ENCODE measurements around the gene ASMTL.

The ASMTL gene

DNA sequence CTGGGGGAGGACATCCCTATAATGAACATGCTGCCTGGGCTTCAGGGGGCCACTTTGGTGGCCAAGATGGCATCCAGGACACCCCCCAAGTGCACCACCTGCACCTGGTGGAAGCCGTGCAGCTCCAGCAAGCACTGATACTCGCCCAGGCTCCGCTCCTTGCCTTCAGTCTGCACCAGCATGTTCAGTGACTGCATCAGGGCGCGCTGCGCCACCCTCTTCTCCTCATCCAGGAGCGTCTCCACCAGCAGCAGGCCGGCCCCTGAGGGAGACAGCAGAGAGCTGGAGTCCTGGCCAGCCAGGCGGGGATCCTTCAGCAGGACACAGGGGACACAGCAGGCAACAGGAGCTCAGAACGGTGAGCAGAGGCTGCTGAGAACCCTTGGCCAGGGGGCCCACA lies 49.5 kb downstream of the ASMTL start:
- no peak for DNase-seq (ENCODE audit: low spot score)

GRCh38 chrX:1401611-1402430 lies 50.9 kb downstream of the ASMTL start:
- DNase-seq (ENCODE audit: low spot score): no peak

DNA sequence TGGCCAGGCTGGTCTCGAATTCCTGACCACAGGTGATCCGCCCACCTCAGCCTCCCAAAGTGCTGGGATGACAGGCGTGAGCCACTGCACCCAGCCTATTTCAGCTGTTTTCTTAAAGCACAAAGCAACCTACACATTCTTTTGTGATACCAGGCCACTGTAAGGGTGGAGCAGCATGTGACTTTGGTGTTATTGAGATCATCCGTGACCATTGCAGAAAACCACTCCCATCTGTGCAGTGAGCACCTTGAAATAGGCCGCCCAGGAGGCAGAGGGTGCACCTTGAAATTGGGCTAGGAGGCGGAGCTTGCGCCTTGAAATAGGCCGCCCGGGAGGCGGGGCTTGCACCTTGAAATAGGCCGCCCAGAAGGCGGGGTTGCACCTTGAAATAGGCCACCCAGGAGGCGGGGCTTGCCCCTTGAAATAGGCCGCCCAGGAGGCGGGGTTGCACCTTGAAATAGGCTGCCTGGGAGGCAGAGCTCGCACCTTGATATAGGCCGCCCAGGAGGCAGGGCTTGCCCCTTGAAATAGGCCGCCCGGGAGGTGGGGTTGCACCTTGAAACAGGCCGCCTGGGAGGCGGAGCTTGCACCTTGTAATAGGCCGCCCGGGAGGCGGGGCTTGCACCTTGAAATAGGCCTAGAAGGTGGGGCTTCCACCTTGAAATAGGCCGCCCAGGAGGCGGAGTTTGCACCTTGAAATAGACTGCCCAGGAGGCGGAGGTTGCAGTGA lies 51.8 kb downstream of the ASMTL start:
- DNase-seq (ENCODE audit: low spot score): no peak

DNA sequence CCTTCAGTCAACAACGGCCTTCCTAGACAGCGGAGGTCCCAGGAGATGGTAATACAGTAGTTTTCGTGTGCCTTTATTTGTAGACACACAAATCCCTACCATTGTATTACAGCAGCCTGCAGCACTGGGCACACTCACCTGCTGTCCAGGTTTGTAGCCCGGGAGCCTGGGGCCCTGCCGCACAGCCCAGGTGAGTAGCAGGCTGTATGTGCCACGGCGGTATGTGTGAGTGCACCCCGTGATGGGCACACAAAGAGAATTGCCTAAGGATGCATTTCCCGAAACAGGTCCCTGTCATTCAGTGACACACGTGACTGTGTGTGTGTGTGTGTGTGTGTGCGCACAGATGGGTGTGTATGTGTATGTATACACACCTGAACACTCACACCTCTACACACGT lies 52.7 kb downstream of the ASMTL start:
- DNase-seq (ENCODE audit: low spot score): peak; percentile 0

DNA sequence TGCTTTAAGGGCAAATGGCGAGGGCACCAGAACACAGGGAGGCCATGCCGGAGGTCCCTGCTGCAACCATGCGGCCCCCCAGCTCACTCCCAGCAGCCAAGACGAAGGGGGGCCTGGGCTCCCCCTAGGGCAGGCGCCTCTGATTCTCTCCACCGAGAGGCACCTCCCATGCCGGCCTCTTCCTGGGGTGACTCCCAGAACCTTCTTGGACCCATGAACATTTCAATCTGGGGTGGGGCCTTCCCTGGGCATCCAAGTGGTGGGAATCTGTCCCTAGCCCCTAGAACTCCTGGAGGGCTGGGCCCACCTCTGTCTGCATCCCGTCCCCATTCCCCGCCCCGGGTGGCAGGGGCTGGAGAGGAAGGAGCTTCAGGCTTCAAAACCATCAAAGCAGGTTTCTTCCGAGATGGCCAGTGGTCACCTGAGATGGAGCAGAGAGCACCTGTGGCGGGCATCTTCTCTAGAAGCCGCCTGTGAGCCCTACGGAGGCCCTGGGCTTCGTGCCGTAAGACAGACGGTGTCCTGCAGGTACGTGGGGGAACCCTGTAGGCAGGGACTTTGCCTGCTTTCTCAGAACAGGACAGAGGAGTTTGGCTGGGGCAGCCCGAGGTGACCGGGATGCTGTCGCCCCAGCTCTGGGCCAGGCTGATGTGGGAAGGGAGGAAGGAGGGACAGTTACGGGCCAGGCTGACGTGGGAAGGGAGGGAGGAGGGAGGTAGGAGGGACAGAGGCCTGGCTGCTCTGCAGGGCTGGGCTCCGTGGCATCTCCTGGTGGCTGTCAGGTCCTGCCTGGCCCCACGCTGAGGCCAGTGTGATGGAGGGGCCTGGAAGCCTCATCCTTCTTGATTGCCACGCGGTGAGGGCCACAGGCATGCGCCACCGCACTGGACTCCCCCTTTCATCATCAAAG lies 54.0 kb downstream of the ASMTL start:
- no peak for DNase-seq (ENCODE audit: low spot score)

DNA sequence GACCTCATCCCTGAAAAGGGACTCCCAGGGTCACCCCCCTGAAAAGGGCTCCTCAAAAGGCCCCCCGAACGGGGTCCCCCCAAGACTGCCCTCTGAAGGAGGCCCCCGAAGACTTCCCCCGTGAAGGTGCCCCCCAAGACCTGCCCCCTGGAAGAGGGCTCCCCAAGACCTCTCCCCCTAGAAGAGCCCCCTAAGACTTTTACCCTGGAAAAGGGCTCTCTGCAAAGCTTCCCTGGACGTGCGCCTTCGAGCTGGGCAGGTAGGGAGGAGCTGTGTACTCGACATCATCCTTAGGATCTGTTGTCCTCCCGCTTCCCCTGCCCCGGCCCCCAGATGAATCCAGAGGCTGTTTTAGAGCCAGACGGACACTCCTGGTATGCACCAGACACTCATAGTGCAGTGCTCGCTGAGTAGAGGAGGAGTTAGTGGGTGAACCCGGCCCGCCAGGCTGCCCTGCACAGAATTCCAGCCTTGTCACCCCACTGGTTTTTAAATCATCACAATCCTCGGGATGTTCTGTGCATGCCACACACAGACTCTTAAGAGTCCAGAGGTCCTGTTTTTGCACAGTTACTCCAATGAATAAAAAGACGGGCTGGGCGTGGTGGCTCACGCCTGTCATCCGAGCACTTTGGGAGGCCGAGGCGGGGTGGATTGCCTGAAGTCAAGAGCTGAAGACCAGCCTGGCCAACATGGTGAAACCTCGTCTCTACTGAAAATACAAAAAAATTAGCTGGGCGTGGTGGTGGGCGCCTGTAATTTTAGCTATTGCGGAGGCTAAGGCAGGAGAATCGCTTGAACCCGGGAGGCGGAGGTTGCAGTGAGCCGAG lies 55.1 kb downstream of the ASMTL start:
- DNase-seq (ENCODE audit: low spot score): no peak

- no peak for DNase-seq (ENCODE audit: low spot score)
These were observed 55.7 kb downstream of the ASMTL start for GRCh38 chrX:1397001-1397400.

- DNase-seq (ENCODE audit: low spot score): no peak
These were observed 57.0 kb downstream of the ASMTL start for GRCh38 chrX:1395646-1396216.

DNA sequence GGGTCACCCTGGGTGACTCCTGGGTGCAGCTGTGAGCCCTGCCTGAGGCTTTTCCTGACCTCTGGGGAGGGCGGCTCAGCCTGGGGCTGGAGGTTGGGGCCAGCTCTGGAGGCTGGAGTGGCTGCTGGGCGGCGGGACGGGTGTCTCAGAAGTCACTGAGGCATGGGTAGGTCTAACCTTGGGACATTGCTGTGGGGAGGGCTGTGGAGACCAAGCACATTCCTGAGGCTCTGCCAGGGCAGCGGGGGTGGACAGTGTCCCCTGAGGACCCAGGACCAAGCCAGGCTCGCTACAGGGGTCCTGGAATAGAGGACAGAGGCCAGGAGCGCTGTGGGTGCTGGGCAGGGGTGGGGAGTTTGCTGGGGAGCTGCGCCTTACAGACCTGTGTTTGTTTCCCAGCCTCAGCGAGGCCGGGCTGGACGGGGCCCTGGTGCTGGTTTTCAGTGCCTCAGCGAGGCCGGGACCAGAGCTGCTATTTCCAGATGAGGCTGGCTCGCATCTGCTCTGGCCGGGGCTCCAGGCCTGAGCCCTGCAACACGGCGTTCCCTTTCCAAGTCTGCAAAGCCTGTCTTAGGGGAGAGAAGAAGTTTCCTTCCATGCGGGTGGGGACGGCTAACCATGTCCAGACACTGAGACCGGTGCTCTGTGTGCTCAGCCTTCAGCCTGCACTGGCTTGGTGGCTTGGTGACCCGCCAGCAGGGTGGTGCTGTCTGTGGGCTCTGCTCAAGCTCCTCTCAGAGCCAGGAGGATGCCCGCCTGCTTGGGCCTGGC lies 57.8 kb downstream of the ASMTL start:
- DNase-seq (ENCODE audit: low spot score): no peak

- DNase-seq (ENCODE audit: low spot score): no peak
These were observed 58.7 kb downstream of the ASMTL start for GRCh38 chrX:1393871-1394615.

DNA sequence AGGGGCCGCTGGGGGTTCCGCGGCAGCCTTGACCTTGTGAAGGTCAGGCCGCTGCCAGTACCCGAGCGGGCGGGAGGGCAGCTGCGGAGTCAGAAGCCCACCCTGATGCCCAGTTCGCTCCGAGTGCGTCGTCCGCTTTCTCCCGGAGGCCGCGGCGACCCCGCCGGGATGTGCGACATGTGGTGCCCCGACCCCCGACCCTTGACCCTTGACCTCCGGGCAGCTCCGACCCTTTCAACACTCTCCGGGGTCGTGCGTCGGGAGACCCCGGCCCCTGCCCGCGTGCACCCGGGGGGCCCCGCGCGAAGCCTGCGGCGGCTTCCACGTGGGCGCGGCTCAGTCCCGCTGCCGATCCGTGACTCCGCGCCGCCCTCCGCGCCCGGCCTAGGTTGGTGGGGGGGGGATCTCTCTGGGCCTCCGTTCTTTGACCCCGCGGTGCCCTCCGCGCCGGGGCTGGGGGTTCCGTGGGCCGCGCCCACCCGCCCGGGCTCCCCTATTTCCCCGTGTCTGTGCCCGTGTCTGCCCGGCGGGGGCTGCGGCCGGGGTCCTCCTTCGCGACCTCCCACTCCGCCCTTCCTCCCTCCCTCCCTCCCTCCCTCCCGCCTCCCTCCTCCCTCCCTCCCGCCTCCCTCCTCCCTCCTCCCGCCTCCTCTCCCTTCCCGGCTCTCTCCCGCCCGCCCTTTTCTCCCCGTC lies 60.2 kb downstream of the ASMTL start:
- DNase-seq (ENCODE audit: low spot score): peak; percentile 52

GRCh38 chrX:1391707-1392375 lies 60.9 kb downstream of the ASMTL start, which contains the start of gene SLC25A6:
Gene SLC25A6 (minus strand): TSS chrX:1392113. CDS start chrX:1392009, 104 bp downstream.
- DNase-seq (ENCODE audit: low spot score): peak; percentile 91

DNA sequence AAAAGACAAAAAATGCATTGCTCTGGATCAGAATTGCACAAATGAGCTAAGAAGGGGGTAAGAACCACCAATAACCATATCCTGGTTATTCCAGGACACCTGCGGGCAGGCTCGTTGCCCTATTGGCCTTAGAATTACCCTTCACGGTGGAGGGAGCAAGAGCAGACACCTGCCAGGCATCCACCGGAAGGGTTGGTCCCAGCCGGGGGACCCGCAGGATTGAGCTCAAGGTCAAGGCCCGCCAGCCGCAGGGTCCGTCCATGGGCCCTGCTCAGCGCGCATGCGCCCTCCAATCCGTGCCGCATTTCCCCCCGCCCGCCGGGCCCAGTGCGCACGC lies 61.4 kb downstream of the ASMTL start:
- DNase-seq (ENCODE audit: low spot score): no peak

GRCh38 chrX:1390621-1391369 lies 61.9 kb downstream of the ASMTL start:
- no peak for DNase-seq (ENCODE audit: low spot score)

DNA sequence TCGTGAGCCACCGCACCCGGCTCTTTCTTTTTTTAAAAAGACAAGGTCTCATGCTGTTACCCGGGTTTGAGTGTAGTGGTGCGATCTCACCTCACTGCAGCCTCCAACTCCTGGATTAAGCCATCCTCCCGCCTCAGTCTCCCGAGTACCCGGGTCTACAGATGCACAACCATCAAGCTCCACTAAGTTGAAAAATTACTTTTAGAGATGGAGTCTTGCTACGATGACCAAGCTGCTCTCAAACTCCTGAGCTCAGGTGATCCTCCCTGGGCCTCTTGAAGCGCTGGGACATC lies 62.8 kb downstream of the ASMTL start:
- no peak for DNase-seq (ENCODE audit: low spot score)

DNA sequence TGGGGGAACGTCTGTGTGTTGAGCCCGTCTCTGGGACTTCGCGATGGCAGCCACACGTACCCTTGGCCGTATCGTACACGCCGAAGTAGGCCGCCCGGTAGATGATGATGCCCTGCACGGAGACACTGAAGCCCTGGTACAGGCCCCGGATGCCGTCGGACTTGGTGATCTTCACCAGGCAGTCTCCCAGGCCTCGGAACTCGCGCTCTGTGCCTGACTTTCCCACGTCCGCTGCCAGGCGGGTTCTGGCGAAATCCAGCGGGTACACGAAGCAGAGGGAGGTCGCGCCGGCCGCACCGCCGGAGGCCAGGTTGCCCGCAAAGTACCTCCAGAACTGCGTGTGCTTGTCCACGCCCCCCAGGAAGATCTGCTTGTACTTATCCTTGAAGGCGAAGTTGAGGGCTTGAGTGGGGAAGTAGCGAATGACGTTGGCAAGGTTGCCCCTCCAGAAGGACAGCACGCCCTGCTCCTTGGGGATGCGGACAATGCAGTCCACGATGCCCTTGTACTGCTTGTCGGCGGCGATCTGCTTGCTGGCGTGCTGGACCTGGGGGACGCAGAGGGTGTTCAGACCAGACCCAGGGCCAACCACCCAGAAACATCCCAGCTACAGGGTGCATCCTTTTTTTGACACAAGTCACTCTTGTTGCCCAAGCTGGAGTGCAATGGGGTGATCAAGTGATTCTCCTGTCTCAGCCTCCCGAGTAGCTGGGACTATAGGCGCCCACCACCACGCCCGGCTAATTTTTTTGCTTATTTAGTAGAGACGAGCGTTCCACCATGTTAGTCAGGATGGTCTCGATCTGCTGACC lies 63.3 kb downstream of the ASMTL start:
- DNase-seq (ENCODE audit: low spot score): no peak

DNA sequence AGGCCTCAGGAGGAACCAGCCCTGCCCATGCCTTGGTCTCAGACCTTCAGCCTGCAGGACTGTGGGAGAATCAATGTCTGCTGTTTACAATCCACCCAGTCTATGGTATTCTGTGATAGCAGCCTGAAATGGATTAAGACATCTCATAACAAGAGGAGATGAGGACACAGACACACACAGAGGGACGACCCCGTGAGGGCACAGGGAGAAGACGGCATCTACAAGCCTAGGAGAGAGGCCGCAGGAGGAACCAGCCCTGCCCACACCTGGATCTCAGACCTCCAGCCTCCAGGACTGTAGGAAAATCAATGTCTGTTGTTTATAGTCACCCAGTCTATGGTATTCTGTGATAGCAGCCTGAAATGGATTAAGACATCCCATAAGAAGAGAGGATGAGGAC lies 64.1 kb downstream of the ASMTL start:
- no peak for DNase-seq (ENCODE audit: low spot score)

All from NAMALWA (cell line).